ENCODE results near the gene SLC43A2.

The SLC43A2 gene

DNA sequence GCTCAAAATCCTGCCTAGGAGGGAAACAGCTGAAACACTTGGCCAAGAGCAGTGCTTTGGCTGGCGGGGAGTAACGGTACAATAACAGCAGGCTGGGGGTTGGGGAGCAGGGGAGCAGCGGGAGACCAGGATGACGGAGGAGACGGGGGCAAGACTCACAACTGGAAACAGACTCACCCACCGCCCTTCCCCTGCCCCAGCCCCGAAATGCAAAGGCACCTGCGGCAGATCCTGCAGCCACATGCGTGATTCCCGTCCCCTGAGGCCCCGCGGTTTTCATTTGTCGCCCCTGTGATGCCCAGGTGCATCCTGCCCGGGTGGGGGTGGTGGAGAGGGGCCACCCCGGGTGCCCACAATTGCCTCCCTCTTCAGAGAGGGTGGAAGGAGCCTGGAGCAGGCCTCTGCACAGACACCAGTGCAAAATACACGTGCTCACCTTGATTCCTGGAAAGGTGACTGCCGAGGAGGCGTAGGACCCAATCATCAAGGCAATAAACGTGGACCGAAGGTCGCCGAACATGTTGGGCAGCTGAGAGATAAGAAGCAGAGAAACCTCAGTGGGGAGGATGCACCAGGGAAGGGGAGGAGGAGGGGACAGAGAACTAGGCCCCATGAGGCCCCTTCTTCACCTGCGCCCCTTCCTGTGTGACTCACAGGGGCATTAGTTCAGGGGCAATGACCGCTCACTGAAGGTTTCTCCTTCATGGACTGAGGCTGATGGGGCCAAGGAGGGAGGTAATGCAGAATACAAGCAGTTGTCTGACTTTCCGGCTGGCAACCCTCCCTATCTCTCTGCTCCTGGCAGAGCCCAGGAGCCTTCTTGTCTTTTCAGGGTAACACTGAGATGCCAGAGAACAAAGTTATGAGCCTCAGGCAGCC, 35.6 kb downstream of the SLC43A2 start:
- TF ChIP-seq GATA2 (IDR thresholded peaks at IDR 0.05; ENCODE audit: low read depth, low read length): no peak
- no peak for TF ChIP-seq GATA3 (IDR thresholded peaks at IDR 0.05; ENCODE audit: low read depth, low read length)

DNA sequence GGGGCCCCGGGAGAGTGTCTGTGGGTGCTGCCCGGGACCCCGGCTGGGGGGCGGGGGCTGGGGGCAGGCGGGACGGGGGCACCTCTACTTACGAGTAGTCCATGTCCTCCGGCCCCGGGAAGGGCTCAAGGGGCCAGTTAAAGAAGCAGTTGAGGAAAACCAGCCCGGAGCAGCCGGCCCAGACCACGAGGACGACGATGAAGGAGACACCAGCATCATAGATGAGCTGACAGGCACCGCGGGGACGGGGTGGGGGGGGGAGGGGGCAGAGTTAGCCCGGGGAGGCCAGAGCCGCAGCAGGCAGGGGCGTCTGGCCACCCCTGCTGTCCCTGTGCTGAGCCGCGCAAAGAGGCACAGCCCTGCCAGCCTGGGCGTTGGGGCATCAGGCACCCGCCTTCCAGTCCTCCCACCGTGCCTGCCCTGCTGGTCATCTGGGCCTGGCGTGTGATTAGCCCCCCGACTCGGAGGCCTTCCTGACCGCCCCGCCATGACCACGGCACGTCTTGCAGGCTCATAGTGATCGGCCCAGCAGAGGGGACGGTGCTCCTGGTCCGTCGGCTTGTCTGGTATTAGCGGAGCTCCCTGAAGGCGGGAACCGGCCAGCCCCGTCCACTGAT, 37.1 kb downstream of the SLC43A2 start:
- TF ChIP-seq GATA3 (IDR thresholded peaks at IDR 0.05; ENCODE audit: low read depth, low read length): no peak
- TF ChIP-seq GATA2 (IDR thresholded peaks at IDR 0.05; ENCODE audit: low read depth, low read length): no peak

DNA sequence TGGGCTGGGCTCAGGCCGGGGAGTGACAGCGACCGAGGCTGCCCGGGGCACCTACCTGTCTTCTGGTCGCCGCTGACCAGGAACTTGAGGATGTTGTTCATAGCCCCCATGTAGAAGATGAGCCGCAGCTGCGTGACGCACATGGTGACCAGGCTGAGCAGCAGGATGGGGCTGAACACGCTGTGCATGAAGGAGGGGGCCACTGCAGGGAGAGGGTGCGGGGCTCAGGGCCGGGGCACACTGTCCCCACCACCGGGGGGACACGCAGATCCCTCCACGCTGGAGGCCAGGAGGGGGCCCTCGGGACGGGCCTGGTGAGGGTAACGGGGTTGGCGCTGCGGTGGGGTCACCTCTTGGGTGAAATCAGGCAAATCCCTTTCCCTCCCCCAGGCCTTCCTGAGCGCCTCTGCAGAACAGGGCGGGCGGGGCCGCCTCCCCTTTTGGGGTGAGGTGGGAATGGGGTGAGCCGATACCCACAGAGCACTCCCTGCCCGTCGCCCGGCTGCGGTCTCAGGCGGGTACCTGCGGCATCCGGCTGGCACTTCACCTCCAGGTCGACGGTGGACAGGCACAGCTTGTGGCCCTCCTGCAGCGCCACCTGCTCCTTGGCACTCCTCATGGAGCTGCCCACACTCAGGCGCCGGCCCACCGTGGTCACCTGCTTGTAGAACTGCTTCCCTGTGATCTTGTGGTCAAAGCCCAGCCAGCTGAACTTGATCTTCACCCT, 37.7 kb downstream of the SLC43A2 start:
- TF ChIP-seq GATA2 (IDR thresholded peaks at IDR 0.05; ENCODE audit: low read depth, low read length) (no peak), GATA3 (IDR thresholded peaks at IDR 0.05; ENCODE audit: low read depth, low read length) (no peak)

DNA sequence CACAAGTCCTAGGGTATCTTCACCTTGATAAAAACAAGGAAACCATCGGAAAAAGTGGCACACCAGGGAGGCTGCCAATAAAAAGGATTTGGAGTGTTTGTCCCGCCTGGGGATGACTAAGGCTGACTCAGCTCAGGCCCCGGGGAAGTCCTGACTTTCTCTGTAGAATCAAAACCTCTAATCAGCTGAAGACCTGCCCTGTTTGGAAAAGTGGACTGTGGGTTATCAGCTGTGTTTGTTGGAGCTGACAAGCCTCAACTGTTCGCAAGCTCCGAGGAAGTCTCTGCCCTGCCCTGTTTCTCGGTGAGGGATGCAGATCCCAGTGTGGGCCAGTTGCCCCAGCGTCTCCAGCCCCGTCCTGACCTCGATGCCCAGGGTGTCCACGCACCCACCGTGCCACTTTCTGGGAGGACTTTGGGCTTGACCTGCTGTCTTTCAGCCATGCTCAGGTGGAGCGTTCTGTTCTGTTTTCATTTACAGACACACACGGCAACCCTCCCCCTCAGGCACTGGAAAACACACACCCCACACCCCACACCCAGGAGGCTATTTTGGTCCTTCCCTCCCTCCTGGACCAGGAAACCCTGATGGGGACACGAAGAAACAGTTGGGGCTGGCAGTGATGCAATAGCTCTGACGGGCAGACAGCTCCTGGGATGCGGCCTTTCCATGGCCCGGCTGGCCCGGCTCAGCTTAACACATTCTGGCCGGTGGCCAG, 38.4 kb downstream of the SLC43A2 start:
- TF ChIP-seq GATA2 (IDR thresholded peaks at IDR 0.05; ENCODE audit: low read depth, low read length): no peak
- no peak for TF ChIP-seq GATA3 (IDR thresholded peaks at IDR 0.05; ENCODE audit: low read depth, low read length)

DNA sequence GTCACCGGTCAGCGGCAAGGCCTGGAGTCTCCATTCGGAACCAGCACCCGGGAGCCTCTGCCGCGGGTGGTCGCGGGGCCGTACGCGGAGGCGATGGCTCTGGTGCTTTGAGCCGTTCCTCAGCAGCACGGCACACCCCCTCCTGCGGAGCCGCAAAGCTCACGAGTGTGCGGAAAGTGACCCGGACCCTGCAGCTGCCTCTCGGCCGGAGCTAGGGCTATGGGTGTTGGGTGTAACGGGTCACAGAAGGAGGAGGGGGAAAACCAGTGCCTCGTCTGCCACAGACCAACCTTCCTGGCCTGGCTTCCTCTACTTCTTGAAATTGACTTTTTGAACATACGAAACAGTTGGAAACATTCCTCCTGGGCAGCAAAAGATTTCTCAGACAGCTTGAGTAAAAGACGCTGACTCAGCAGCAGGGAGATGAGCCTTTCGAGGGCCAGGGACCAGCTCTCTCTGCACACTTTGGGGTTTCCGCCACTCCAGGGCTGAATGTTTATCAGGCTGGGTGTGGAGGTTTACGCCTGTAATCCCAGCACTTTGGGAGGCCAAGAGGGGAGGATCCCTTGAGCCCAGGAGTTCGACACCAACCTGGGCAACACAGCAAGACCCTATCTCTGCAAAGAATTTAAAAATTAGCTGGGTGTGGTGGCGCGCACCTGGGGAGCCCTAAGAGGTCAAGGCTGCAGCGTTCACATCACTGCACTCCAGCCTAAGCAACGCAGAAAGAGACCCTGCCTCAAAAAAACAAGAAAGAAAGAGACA, 39.6 kb downstream of the SLC43A2 start:
- TF ChIP-seq GATA2 (IDR thresholded peaks at IDR 0.05; ENCODE audit: low read depth, low read length) (no peak), GATA3 (IDR thresholded peaks at IDR 0.05; ENCODE audit: low read depth, low read length) (no peak)

DNA sequence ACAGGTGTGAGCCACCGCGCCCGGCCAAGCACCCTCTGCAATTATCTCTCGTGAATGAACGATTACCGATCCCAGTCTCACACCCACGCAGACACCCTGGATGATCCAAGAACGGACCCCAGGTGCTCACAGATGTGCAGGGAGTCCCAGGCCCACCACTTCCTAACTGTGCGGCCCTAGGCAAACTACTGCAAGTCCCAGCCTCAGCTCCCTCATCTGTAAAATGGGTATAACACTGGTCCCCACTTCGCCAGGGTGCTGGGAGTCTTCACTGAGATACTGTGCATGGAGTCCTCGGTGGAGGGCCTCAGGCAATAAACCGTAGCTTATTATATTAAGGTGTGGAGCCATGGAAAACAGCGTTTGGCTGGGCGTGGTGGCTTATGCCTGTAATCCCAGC, 44.5 kb downstream of the SLC43A2 start:
- TF ChIP-seq GATA3 (IDR thresholded peaks at IDR 0.05; ENCODE audit: low read depth, low read length) (no peak), GATA2 (IDR thresholded peaks at IDR 0.05; ENCODE audit: low read depth, low read length) (no peak)

DNA sequence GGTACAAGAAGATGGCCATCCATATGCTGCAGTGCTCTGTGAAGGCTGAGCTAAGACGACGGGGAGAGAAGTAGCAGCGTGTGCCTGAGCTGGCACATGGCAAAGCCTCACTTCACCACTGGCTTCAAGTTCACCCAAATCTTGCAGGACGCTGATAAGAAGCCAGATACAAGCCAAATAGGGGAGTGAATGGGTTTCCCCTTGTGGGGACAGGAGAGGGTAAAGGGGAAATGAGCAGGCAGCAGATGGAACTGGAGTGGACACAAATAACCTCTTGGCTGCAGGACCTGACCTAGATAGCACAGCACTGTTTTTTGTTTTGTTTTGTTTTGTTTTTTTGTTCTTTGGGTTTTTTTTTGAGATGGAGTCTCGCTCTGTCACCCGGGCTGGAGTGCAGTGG, 45.1 kb downstream of the SLC43A2 start:
- TF ChIP-seq GATA3 (IDR thresholded peaks at IDR 0.05; ENCODE audit: low read depth, low read length) (no peak), GATA2 (IDR thresholded peaks at IDR 0.05; ENCODE audit: low read depth, low read length) (no peak)

DNA sequence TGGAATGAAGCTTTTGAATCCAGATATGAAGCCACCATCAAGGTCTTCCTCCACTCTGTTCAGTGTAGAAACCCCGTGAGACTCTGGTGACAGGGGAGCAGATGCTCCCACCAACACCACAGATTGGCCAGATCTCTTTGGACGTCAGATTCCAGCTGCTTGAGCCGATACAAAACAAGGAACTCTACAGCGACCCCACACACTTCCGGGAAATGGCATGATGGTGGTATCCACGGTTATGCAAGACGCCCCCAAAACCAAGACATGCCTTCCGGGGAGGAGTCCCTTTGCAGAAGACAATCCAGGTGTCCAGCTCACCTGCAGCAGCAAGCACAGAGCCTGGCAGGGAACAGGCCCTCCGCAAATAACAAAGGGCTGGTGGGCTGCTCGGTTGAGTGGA, 46.3 kb downstream of the SLC43A2 start:
- TF ChIP-seq GATA2 (IDR thresholded peaks at IDR 0.05; ENCODE audit: low read depth, low read length) (no peak), GATA3 (IDR thresholded peaks at IDR 0.05; ENCODE audit: low read depth, low read length) (no peak)

DNA sequence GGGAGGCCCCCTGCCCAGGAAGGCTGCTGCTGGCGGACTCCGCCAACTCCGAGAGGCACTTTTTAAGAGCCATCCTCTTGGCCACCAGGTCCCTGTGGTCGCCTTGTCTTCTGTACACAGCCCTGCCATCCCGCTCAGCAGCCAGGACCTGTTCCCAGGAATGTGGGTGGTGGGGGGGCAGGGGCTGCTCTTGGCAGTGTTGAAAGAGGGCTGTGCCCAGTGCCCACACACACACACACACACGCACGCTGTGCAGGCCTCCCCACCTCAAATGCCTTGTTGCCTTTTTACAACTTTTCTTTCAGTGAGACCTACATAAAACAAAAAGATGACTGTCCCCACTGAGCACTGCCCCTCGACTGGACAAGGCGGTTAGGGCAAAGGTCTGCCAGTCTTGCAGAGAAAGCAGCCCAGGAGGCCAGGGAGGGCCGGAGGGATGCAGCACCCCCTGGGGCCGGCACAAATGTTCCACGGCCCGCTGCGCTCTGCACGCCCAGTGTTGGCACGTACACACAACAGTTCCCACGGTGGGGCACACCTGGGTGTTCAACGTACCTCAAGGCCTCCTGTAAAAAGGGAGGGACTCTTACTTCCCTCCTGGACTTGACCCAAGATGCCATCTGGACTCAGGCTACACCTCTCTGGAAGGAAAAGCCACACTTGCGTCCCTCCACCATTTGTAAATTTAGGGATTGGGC, 47.5 kb downstream of the SLC43A2 start:
- no peak for TF ChIP-seq GATA3 (IDR thresholded peaks at IDR 0.05; ENCODE audit: low read depth, low read length)
- no peak for TF ChIP-seq GATA2 (IDR thresholded peaks at IDR 0.05; ENCODE audit: low read depth, low read length)

DNA sequence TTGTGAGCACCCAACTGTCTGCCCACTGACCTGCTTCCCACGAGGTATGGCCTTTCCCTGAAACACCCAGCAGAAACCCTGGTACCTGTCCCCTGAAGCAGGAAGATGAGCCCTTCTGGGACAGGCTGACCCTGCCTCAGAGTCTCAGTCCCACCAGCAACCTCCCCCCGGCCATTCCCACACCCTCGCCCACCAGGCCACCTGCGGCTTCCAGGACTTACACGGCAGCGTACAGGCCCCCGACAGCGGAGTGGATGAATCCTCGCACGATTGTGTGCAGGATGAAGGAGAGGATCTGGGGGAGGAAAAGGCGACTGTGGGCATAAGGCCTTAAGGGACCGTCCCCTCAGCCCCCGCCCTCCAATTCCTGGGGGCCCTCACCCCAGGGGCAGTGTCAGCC, 50.6 kb downstream of the SLC43A2 start:
- TF ChIP-seq GATA2 (IDR thresholded peaks at IDR 0.05; ENCODE audit: low read depth, low read length) (no peak), GATA3 (IDR thresholded peaks at IDR 0.05; ENCODE audit: low read depth, low read length) (no peak)

DNA sequence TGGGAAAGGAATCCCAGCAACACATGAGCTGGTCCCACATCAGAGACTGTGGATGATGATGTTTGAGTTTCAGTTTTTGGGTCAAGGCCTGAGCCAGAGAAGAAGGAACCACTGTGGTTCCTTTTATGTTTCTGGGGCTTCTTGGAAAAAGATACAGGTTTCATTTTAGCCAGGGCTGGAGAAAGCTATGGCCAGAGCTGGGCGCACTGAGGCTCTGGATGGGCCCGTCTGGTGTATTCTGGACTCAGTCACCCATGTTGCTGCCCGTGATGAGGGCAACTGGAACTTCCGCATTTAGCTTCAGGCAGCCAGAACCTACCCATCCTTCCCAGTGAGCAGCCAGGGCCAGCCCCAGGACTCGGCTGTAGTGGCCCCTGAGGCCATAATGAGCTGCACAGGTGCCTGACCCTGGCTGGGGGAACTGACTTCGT, 51.0 kb downstream of the SLC43A2 start:
- TF ChIP-seq GATA2 (IDR thresholded peaks at IDR 0.05; ENCODE audit: low read depth, low read length) (no peak), GATA3 (IDR thresholded peaks at IDR 0.05; ENCODE audit: low read depth, low read length) (no peak)

DNA sequence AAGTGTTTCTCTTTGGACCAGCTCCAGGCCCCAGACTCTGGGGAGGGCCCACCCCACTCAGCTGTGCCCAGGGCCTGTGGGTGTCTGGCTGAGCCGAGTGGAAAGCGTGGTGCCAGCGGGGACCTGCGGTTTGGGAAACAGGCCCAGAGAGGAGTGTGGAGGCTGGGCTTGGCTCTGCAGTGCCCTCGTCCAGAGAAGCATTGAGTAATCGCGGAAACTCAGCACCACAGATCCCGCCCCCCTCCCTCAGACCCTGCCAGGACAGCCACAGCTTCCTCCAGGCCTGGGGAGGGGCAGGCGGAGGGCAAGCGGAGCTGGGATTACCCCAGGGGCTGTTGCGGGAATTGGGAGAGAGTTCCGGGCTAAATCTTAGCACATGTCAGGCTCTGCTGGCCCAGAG, 51.5 kb downstream of the SLC43A2 start:
- TF ChIP-seq GATA2 (IDR thresholded peaks at IDR 0.05; ENCODE audit: low read depth, low read length) (no peak), GATA3 (IDR thresholded peaks at IDR 0.05; ENCODE audit: low read depth, low read length) (no peak)

DNA sequence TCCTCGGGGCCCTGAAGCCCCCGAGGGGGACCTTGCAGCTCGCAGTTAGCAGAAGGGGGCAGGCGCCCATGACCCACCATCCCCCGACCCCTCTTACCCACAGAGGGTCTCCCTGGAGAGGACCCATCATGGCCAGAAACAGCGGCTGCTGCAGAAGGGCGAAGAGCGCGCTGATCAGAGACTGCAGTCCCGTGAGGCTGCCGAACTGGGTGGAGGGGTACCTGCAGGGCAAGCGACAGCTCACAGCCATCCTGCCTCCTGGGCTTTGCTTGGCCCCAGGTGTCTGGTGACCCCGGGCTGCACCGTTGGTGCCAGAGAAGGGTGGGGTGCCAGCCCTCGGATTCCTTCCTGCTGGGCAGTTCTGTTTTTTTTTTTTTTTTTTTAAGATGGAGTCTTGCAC, 52.1 kb downstream of the SLC43A2 start:
- TF ChIP-seq GATA2 (IDR thresholded peaks at IDR 0.05; ENCODE audit: low read depth, low read length): no peak
